A549 (cell line): ENCODE results near the gene YBX1. TPM values are rescaled to one million over a fixed set of nuclear protein-coding genes. Genes with fewer than 3 reads are reported as not detected.

Experiments used
- ATAC-seq, 2 experiments: fragments of 200-7000 bp in 1 of 2; fragments of >200 bp in 1 of 2; cut with Nextera tagmentation in 1 of 2; cut with Tn5 transposase in 1 of 2; 3 replicates each; pipeline versions ENCODE4 v1.8.0 to v1.9.1; 2018 to 2020; ENCODE audit warnings: mild to moderate bottlenecking in 1 of 2, moderate library complexity in 1 of 2
- CTCF ChIA-PET: fragments of 300-600 bp; sonication (Branson Sonifier 250); formaldehyde crosslinking; extraction: SDS; loops from one replicate; lab custom pipeline; 2021; ENCODE audit warnings: antibody characterized with exemption, inconsistent platforms; lab: Yijun Ruan, JAX
- POLR2A ChIA-PET: fragments of 350-600 bp; formaldehyde crosslinking; extraction: SDS; loops from one replicate; lab custom pipeline; 2021; ENCODE audit warnings: antibody characterized with exemption, inconsistent platforms; lab: Yijun Ruan, JAX
- DNase-seq, 2 experiments: peaks; one replicate each; pipeline versions ENCODE4 v3.0.0 to v3.0.0-alpha.2; 2011 to 2016; ENCODE audit warnings: low read depth in 1 of 2, low spot score in 1 of 2
- FAIRE-seq: peaks from 2 replicates; lab custom pipeline; 2011; peaks lifted over from hg19 to GRCh38; lab: Jason Lieb, UNC
- H3K27ac ChIP-seq, 2 experiments: fragments of >200 bp; sonication (Bioruptor Twin); formaldehyde crosslinking; 3 replicates each; pipeline ENCODE4 v1.5.1; 2016 to 2017
- H3K4me1 ChIP-seq: fragments of >200 bp; sonication (Bioruptor Twin); formaldehyde crosslinking; 3 replicates; pipeline ENCODE4 v1.6.1; 2016
- H3K4me2 ChIP-seq: fragments of >200 bp; sonication (Bioruptor Twin); formaldehyde crosslinking; 3 replicates; pipeline ENCODE4 v1.6.1; 2016
- H3K4me3 ChIP-seq: fragments of >200 bp; sonication (Bioruptor Twin); formaldehyde crosslinking; 3 replicates; pipeline ENCODE4 v1.5.1; 2016
- H3K9me3 ChIP-seq: fragments of >200 bp; sonication (Bioruptor Twin); formaldehyde crosslinking; 3 replicates; pipeline ENCODE4 v1.6.1; 2016
- CBX2 ChIP-seq: fragments of 200-600 bp; sonication (generic); IDR thresholded peaks from 2 replicates; pipeline ENCODE4 v1.6.1; 2016; ENCODE audit warnings: low read depth, mild to moderate bottlenecking, borderline replicate concordance
- CEBPB ChIP-seq, 2 experiments: fragments of >200 bp in 1 of 2; sonication (Bioruptor Twin) in 1 of 2; formaldehyde crosslinking in 1 of 2; IDR thresholded peaks; 2 replicates each; pipeline ENCODE4 v1.6.1; 2012 to 2016
- GATA3 ChIP-seq: IDR thresholded peaks from 2 replicates; pipeline ENCODE4 v1.6.1; 2012; ENCODE audit warnings: borderline replicate concordance
- HDAC2 ChIP-seq: fragments of 200-600 bp; sonication (generic); IDR thresholded peaks from 2 replicates; pipeline ENCODE4 v1.6.1; 2016
- HOXA7 ChIP-seq: fragments of 250-450 bp; sonication (Bioruptor Pico); IDR thresholded peaks from 2 replicates; pipeline ENCODE4 v1.5.0; 2020; ENCODE audit warnings: mild to moderate bottlenecking, moderate library complexity
- HOXB13 ChIP-seq: fragments of 250-450 bp; sonication (Bioruptor Pico); IDR thresholded peaks from 2 replicates; pipeline ENCODE4 v1.5.0; 2020; ENCODE audit warnings: low read depth, mild to moderate bottlenecking, moderate library complexity
- HOXB5 ChIP-seq: fragments of 250-450 bp; sonication (Bioruptor Pico); IDR thresholded peaks from 2 replicates; pipeline ENCODE4 v1.5.0; 2020; ENCODE audit warnings: mild to moderate bottlenecking, moderate library complexity
- JUN ChIP-seq, 2 experiments: fragments of >200 bp; sonication (Bioruptor Twin); formaldehyde crosslinking; IDR thresholded peaks; 2 replicates in 1 of 2; 3 replicates in 1 of 2; pipeline ENCODE4 v1.6.1; 2016 to 2017
- KDM5A ChIP-seq: fragments of 200-600 bp; sonication (generic); IDR thresholded peaks from 2 replicates; pipeline ENCODE4 v1.6.1; 2016; ENCODE audit warnings: antibody characterized with exemption, mild to moderate bottlenecking
- MAZ ChIP-seq: fragments of 150-350 bp; IDR thresholded peaks from 2 replicates; pipeline ENCODE4 v1.6.1; 2014; ENCODE audit warnings: antibody characterized with exemption, low read depth, low read length, borderline replicate concordance
- POLR2AphosphoS2 ChIP-seq: conservative IDR thresholded peaks from 2 replicates; pipeline ENCODE4 v1.6.1; 2012; ENCODE audit warnings: low read length, improper control_type of control experiment, inconsistent platforms
- RNF2 ChIP-seq: fragments of 200-600 bp; sonication (generic); IDR thresholded peaks from 2 replicates; pipeline ENCODE4 v1.6.1; 2016; ENCODE audit warnings: low read depth, mild to moderate bottlenecking, antibody characterized with exemption, moderate library complexity, borderline replicate concordance
- SMC3 ChIP-seq: fragments of >200 bp; sonication (Bioruptor Twin); formaldehyde crosslinking; IDR thresholded peaks from 3 replicates; pipeline ENCODE4 v1.6.1; 2018; ENCODE audit warnings: inconsistent platforms
- ZNF302 ChIP-seq: fragments of 250-450 bp; sonication (Bioruptor Pico); IDR thresholded peaks from 2 replicates; pipeline ENCODE4 v1.9.0; 2021; ENCODE audit warnings: inconsistent platforms, mild to moderate bottlenecking, moderate library complexity
- WGBS: methylation state at CpG from one replicate; pipeline ENCODE4 v1.1.6; 2017; ENCODE audit errors: missing lambda C conversion rate; 5-methylcytosine and 5-hydroxymethylcytosine counted together
- polyA plus RNA-seq, 4 experiments: library from polyadenylated mRNA; depleted of rRNA in 3 of 4; stranded (reverse); fragments of >200 nt; fragmentation: RNase III in 1 of 4; extraction: RNeasy Plus Mini Kit Qiagen cat#74134 plus additional on column Dnase treatment in 1 of 4; gene quantifications; 2 replicates in 3 of 4; 3 replicates in 1 of 4; pipeline ENCODE4 v1.2.3, GENCODE V29; 2011 to 2017
- TF ChIP-seq, protein P1 (sequence below): fragments of 200-600 bp; sonication (generic); IDR thresholded peaks from 2 replicates; pipeline ENCODE4 v1.6.1; 2016; ENCODE audit warnings: antibody characterized with exemption, mild to moderate bottlenecking, moderate library complexity
- TF ChIP-seq, protein P2 (sequence below): fragments of 250-450 bp; sonication (Bioruptor Pico); IDR thresholded peaks from 2 replicates; pipeline ENCODE4 v1.5.0; 2020; ENCODE audit warnings: low read depth, mild to moderate bottlenecking, moderate library complexity
- TF ChIP-seq, protein P3 (sequence below): fragments of 250-450 bp; sonication (Bioruptor Pico); IDR thresholded peaks from 2 replicates; pipeline ENCODE4 v1.5.0; 2021; ENCODE audit warnings: mild to moderate bottlenecking, moderate library complexity, borderline replicate concordance
- TF ChIP-seq, protein P4 (sequence below): fragments of >200 bp; sonication (Bioruptor Twin); formaldehyde crosslinking; IDR thresholded peaks from 3 replicates; pipeline ENCODE4 v1.6.1; 2016

Gene YBX1
- polyA plus RNA-seq, 2 of the 4 experiments (the other 2 are of a cell fraction): 488 to 747 TPM

DNA sequence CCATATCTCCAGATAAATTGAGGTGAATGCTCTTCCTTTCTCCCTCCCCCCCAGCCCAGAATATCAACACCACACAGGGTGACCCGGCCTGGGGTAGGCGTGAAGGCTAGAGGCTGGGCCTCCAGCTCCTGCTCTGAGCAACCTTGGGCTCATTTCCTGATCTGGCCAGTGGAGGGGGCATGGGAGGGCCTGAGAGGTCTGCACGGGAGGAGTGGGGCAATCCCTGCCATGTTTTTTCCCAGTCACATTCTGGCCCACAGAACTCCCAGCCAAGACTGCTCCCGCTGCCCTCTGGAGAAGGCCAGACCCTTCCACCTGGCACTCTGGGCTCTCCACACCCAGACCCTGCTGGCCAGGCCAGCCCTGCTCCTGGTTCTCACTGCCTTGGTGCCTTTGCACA is 53.9 kb downstream of the YBX1 start:
- Histone ChIP-seq H3K9me3 (no peaks in the 10 kb centered on the region), H3K4me1 (no peaks in the 10 kb centered on the region), H3K27ac (no peak overlapping the region), H3K4me2 (no peak overlapping the region), H3K4me3 (no peak overlapping the region)
- 70% methylated on average over 2 of the region's 4 CpGs for WGBS
- ChIA-PET CTCF (interaction anchor here (1.3 to 2.3 kb wide), 2 partner anchors 9 to 30 kb away, joined by 3 to 11 read pairs; no protein-coding TSS in a partner anchor), POLR2A (no interaction called here)
- FAIRE-seq: no peak
- TF ChIP-seq CEBPB (IDR thresholded peaks at IDR 0.05): no peak
- TF ChIP-seq GATA3: no peak
- no peak for TF ChIP-seq HOXB5 (CRISPR knock-in tag)
- DNase-seq: peak; percentile 21 to 40
- peak; percentile 51 to 85; a peak in 4 of 6 replicates for ATAC-seq

DNA sequence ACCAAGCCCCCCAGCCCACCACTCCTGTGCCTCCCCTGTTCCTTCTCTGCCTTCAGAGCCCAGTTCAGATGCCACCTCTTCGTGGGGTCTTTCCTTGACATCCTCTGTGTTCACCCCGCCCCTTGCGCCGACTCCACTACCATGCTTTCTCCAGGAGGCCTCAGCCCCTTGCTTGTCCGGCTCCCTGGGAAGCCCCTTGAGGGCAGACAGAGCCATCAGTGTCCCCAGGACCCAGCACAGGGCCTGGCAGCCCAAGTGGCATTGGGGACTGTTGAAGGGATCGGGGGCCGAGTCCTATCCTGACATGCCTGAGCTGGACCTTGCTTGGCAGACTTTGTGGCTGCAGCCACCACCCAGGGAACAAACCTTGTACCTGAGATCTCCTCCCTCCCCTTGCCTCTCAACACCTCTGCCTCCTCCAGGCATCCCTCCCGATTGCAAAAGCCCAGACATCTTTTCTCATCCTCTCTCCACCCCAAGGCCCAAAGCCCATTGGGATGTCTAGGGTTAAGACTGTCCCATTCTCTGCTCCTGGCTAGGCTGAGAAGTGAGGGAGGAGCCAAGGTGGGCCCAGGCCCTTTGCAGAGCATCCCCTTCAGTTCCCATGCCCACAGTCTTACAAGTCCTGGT is 54.5 kb downstream of the YBX1 start:
- WGBS: 95% methylated on average over 7 of the region's 8 CpGs
- H3K9me3 ChIP-seq: no peaks in the 10 kb centered on the region
- no peak overlapping the region for H3K4me2 ChIP-seq
- no peak overlapping the region for H3K27ac ChIP-seq
- no peak overlapping the region for H3K4me3 ChIP-seq
- no peak for ATAC-seq
- ChIA-PET CTCF (interaction anchor here (1.3 to 2.3 kb wide), 2 partner anchors 9 to 29 kb away, joined by 3 to 11 read pairs; no protein-coding TSS in a partner anchor), POLR2A (no interaction called here)
- H3K4me1 ChIP-seq: no peaks in the 10 kb centered on the region
- FAIRE-seq: no peak
- no peak for TF ChIP-seq HDAC2
- TF ChIP-seq, protein P1, sequence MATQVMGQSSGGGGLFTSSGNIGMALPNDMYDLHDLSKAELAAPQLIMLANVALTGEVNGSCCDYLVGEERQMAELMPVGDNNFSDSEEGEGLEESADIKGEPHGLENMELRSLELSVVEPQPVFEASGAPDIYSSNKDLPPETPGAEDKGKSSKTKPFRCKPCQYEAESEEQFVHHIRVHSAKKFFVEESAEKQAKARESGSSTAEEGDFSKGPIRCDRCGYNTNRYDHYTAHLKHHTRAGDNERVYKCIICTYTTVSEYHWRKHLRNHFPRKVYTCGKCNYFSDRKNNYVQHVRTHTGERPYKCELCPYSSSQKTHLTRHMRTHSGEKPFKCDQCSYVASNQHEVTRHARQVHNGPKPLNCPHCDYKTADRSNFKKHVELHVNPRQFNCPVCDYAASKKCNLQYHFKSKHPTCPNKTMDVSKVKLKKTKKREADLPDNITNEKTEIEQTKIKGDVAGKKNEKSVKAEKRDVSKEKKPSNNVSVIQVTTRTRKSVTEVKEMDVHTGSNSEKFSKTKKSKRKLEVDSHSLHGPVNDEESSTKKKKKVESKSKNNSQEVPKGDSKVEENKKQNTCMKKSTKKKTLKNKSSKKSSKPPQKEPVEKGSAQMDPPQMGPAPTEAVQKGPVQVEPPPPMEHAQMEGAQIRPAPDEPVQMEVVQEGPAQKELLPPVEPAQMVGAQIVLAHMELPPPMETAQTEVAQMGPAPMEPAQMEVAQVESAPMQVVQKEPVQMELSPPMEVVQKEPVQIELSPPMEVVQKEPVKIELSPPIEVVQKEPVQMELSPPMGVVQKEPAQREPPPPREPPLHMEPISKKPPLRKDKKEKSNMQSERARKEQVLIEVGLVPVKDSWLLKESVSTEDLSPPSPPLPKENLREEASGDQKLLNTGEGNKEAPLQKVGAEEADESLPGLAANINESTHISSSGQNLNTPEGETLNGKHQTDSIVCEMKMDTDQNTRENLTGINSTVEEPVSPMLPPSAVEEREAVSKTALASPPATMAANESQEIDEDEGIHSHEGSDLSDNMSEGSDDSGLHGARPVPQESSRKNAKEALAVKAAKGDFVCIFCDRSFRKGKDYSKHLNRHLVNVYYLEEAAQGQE: no peak
- TF ChIP-seq, protein P2, sequence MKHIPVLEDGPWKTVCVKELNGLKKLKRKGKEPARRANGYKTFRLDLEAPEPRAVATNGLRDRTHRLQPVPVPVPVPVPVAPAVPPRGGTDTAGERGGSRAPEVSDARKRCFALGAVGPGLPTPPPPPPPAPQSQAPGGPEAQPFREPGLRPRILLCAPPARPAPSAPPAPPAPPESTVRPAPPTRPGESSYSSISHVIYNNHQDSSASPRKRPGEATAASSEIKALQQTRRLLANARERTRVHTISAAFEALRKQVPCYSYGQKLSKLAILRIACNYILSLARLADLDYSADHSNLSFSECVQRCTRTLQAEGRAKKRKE (CRISPR knock-in tag): no peak
- TF ChIP-seq GATA3: no peak
- TF ChIP-seq, protein P3, sequence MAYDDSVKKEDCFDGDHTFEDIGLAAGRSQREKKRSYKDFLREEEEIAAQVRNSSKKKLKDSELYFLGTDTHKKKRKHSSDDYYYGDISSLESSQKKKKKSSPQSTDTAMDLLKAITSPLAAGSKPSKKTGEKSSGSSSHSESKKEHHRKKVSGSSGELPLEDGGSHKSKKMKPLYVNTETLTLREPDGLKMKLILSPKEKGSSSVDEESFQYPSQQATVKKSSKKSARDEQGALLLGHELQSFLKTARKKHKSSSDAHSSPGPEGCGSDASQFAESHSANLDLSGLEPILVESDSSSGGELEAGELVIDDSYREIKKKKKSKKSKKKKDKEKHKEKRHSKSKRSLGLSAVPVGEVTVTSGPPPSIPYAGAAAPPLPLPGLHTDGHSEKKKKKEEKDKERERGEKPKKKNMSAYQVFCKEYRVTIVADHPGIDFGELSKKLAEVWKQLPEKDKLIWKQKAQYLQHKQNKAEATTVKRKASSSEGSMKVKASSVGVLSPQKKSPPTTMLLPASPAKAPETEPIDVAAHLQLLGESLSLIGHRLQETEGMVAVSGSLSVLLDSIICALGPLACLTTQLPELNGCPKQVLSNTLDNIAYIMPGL: no peak
- no peak for TF ChIP-seq HOXB5 (CRISPR knock-in tag)
- TF ChIP-seq HOXB13 (CRISPR knock-in tag): no peak
- TF ChIP-seq KDM5A: no peak
- TF ChIP-seq ZNF302 (CRISPR knock-in tag): no peak
- no peak for TF ChIP-seq RNF2
- no peak for TF ChIP-seq CBX2
- no peak for TF ChIP-seq POLR2AphosphoS2
- TF ChIP-seq HOXA7 (CRISPR knock-in tag): no peak
- TF ChIP-seq, protein P4, sequence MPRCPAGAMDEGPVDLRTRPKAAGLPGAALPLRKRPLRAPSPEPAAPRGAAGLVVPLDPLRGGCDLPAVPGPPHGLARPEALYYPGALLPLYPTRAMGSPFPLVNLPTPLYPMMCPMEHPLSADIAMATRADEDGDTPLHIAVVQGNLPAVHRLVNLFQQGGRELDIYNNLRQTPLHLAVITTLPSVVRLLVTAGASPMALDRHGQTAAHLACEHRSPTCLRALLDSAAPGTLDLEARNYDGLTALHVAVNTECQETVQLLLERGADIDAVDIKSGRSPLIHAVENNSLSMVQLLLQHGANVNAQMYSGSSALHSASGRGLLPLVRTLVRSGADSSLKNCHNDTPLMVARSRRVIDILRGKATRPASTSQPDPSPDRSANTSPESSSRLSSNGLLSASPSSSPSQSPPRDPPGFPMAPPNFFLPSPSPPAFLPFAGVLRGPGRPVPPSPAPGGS: no peak
- TF ChIP-seq JUN (IDR thresholded peaks at IDR 0.05): no peak
- no peak for TF ChIP-seq SMC3
- TF ChIP-seq MAZ: no peak
- no peak for DNase-seq
